Activated CD4-positive, alpha-beta T cell treated with anti-CD3 and anti-CD28 coated beads, Interleukin-2, amount 50 U/mL, for 1 hour (primary cell): ENCODE measurements around the gene TCFL5.

Experiments used
- DNase-seq: peaks from one replicate; pipeline ENCODE4 v3.0.0-alpha.2; 2020

The TCFL5 gene

DNA sequence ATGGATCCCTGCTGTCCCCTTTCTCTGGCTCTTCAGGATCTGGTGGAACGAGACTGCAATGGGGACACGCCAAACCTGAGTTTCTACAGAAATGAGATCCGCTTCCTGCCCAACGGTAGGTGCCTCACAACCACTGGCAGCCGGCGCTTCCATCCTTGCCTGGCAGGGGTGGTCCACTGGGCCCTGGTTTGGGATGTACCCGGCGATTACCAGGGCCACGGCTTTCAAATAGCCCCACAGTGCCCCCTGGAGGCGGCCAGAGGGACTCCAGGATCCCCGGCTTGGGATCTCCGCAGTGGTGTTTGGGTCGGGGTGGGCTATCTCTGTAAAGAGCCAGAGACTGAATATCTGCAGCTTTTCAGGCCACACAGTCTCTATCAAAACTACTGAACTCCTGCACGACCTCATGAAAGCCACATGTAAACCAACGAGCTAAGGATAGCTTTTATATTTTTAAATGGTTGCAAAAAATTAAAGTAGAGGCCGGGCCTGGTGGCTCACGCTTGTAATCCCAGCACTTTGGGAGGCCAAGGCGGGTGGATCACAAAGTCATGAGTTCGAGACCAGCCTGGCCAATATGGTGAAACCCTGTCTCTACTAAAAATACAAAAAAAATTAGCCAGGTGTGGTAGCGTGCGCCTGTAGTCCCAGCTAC lies 53.3 kb downstream of the TCFL5 start:
- peak; percentile 78 for DNase-seq

DNA sequence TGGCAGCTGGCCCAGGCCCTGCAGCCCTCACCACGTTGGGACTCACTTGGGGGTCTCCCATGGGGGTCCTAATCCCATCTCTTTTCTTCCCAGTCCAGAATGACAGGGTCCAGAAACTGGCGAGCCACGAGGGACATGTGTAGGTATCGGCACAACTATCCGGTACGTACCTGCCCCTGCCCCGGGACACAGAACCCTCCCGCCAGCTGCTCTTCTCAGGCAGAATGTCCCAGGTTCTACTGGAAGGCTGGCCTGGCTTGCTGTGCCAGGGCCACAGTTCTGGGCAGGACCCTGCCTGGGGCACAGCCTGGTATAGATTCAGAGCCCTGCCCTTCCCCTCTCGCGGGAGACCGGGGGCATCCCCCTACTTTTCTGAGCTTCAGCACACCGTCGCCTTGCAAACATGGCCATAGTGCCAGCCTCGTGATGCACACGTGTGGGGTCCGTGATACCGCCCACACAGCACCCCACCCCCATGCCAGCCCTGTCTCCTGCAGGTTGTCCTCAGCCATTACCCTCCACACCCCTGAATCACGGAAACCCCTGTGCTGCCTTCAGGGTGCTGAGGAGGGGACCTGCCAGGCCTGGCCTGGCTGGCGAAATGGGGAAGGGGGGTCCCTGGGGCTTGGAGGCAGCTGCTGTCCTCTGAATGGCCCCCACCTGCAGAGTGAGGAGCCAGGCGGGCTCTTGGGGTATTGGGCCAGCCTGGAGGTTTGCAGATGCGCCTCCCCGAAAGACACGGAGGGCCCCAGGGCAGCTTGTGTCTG lies 54.0 kb downstream of the TCFL5 start:
- no peak for DNase-seq

DNA sequence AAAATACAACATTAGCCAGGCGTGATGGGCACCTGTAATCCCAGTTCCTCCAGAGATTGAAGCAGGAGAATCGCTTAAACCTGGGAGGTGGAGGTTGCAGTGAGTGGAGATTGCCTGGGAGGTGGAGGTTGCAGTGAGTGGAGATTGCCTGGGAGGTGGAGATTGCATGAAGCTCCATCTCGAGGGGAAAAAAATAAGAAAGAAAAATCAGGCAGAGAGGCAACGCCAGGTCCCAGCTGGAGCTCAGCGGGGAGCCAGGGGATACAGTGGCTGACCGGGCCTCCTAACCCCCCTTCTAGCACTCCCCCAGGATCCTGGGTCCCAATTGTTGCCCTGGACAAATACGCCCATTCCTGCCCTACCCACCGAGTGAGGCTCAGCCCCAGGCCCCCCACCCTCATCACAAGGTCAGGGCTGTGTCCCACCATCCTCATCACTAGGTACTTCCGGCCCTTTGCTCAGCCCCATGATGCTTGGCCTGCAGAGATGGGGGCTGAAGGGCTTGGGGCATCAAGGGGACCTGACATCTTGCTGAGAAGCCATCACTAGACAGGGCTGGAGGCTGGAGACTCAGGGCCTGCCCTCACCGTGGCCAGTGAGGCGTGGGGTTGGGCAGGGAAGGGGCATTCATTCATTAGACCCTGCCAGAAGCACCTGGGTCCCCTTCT lies 55.1 kb downstream of the TCFL5 start:
- DNase-seq, result no peak

DNA sequence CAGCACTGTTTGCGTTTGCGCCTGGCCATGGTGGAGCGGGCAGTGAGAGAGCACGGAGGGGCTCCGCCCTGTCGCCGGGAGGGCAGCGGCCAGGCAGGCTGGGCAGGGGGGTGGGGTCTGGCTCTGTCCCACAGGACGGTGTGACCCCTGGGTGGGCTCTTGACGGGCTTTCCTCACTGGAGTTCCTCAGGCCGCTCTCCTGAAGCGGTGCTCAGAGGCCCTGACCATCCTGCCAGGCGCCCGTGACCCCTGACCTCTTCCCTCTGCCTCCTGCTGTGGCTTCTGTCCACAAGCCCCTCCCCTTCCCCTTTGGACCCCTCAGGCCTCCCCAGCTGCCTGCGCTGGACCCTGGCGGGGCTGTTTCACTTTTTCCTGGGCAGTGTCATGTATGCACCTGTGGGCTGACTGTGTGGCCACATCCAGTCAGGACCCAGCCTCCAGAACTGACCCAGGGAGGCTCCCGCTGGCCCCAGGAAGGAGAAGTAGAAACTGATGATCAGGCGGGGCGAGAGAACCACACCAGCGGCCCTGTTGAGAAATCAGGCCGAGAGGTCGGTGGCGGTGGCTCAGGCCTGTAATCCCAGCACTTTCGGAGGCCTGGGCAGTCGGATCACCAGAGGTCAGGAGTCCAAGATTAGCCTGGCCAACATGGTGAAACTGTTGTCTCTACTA lies 55.8 kb downstream of the TCFL5 start:
- no peak for DNase-seq

DNA sequence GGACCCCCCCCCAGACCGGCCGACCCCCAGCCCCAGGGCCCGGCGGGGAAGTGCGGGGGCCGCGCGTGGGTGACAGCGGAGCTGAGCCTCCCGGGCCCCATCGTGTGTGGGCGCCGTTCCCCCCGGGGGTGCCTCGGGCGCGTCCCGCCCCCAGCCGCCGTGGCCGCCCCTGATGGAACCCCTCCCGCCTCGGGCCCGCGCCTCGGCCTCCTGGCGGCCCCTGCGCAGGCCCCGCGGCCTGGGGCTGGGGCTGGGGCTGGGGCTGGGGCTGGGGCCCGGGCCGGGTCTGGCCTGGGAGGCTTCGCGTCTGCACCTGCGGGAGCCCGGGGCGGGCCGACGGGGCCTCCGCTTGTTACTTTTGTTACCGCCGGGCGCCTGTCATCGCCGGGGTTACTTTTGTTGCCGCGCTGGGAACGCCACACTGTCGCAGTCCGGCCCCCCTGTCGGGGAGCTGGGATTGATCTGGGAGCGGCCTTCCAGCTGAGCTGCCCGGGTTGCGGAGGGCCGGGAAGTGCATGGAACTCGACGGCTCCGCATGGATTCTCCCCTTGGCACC lies 56.4 kb downstream of the TCFL5 start:
- DNase-seq, result no peak

DNA sequence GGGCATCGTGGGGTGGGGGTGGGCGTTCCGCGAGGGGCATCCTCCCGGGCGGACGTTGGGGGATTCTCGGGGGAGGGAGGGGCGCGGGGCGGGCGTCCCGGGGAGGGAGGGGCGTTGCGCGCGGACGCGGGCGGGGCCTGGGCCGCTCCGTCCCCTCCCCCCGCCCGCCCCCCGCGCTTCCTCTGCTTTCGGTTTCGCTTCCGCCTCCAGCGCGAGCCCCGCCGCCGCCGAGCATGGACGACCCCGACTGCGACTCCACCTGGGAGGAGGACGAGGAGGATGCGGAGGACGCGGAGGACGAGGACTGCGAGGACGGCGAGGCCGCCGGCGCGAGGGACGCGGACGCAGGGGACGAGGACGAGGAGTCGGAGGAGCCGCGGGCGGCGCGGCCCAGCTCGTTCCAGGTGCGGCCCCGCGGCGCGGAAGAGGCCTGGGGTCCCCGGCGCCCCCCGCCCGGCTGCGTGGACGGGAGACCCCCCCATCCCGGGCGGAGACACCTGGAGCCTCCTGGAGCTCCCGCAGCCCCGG lies 56.9 kb downstream of the TCFL5 start, which contains the start of gene OGFR:
TSS of gene OGFR (plus strand) at position 209 of the 528 bp plus-strand sequence. CDS start at position 234, 25 bp downstream.
- DNase-seq, result peak; percentile 65

DNA sequence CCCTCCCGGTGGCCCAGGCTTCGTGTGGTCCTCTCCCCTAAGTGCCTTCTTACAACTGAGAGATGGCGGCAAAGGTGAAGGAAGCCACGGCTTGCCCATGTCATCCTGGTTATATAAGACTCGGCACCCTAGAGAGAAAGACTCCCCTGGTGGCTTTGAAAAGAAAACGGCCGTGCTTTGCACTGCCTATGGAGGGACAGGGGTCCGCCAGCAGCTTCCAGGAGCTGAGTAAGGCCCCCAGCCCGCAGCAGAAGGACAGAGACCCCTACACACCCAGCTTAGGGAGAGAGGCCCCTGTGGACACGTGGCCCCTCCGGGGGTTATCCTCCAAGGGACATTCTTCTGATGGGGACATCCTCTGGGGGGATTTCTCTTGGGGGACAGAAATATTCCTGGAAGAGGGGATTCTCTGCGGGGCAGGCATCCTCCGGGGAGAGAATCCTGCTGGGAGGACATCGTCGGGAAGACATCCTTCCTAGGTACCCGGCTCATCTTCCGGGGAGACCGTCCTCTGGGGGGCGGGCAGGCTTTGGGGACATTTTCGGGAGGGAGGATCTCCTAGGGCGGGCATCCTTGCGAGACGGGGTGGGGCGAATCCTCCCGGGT lies 57.5 kb downstream of the TCFL5 start:
- no peak for DNase-seq

DNA sequence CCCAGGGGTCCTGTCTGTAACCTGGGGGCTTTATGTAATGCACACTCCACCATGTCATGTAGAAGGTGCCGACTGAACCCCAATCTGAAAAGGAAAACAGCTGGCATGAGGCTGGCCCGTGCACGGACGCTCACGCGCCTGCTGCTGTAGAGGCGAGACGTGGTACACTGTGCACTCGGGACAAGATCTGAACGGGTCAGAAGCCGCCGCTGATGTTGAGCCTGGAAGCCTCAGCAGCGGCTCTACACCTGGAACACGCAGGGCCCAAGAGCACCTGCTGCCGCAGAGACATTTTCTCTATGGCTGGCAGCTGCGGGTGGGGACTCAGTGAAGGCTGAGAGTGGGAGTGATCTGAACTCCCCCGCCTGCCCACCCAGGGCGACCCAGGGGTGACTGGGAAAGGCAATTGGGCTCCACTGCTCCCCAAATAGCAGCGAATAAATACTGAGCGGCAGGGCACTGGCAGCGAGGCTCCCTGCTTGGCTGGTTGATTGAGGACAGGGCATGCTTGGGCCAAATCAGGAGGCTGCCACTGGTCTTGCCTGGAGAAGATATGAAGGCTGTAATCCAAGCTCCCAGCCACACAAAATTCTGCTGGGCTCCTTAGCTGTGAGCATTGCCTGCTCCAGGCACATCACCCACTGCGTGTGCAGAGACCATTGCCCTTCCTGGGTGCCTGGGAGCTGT lies 59.5 kb downstream of the TCFL5 start:
- DNase-seq, result no peak

DNA sequence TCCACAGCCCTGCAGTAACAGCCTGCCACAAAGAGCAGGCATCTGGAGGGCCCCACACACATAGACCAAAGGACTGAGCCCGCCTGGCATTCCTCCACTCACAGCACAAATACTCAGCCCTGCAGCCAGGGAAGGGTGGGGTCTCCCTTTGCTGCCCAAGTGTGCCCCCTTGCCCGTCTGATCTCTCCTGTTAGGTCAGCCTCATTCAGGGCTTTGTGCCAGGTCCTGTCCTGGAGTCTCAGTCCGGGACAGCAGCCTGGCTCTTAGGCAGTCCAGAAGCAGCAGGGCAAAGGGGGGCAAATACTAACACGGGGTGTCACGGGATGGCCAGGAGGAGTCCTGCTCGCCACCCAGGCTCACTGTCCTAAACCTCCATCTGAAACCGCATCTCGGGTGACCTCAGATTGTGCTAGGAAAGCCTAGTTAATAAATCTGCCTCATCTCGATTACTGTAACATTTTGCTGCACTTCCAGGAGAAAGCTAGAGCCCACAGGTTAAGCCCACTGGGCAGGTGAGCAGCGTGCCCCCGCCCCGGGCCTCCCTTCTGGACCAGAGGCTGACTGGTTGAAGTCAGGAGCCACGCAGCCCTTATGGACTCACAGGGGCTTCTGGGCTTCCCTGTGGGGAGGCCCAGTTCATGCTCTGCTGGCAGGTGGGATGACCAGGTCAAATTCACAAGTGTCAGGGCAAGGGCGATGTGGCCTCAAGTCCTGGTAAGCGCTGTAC lies 60.2 kb downstream of the TCFL5 start:
- DNase-seq, result no peak

DNA sequence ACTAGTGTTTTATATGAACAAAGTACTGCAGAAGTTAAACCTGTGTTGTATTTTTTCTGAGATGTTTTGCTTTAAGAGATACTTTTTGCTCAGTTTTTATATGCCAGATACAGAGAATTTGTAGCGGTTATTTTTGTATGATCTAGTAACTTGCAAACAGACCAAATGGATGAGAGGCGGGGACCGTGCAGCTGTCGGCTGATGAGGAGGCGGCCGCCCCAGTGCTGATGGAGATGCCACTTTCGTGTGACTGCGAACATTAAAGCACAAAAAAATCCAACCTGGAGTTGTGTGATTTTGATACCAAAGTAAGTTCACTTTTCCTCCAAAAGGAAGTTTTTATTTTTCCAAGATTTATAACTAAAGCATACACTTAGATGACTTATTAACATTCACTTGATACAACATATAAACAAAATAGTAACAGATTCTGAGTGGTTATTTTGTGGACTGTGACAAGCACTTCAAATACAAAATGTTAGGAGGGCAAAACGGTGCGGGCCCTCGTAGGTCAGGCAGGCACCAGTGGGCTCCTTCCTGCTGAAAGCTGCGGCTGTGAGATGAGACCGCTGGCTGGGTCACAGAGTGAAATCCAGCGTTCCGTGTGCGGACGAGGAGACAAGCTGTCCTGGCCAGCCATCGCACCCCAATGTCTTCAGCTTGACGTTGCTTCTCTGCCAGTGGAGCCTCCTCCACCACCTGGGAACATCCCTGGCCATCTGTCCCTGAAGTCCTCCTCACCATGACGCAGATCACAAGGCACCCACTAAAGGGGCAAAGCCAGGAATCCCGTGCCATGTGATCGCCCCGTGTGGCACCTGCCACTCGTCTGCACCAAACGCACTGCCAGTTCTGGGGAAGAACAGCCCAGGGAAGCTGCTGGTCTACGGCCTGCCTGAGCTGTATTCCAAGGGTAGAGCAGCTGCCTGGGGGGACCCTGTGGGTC lies 61.0 kb downstream of the TCFL5 start:
- no peak for DNase-seq

DNA sequence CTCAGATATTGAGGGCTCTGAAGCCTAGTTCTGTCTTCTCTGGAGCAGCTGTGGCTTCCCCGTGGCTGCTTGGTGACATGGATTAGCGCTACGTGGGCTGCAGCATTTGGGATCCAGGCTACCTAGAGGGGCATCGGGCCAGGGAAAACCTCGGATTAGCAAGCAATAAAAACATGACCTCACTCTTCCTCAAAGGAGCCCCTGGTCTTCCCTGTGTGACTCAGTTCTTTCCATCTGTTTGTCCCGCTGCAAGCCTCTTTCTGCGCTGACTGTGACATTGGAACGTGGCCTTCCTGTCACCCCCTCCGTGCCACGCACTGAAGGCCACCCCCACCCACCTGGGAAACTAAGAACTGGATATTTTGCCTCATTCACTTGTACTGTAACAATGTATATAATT lies 61.7 kb downstream of the TCFL5 start:
- DNase-seq, result no peak

DNA sequence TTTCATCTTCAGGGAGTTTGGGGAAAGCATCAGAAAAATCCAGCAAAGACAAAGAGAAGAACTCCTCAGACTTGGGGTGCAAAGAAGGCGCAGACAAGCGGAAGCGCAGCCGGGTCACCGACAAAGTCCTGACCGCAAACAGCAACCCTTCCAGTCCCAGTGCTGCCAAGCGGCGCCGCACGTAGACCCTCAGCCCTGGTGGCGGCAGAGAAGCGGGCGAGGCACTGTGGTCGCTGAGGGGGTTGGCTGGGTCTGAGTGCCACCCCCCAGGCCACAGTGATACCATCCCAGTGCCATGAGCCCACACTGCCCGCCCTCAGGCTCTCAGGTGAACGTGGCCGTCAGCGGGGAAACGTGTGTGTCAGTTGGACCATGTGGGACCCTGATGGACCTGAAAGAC lies 62.2 kb downstream of the TCFL5 start:
- DNase-seq, result no peak

DNA sequence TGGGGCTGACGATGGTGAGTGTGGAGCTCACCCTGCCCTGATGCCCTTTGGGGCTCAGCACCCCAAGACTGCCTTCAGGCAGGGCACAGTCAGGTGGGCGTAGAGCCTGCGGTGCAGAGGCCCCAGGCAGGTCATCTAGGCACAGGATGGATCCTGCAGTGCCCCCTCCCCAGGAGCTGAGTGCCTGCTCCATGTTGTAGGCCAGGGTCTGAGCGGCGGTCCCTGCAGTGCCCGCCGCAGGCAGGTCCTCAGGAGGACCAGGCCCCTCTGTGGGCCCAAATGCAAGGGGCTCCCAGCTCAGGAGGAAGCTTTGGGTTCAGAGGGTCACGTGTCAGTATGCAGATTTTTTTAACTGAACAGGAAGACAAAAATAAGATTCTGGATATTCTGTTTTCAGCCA lies 62.6 kb downstream of the TCFL5 start:
- no peak for DNase-seq

DNA sequence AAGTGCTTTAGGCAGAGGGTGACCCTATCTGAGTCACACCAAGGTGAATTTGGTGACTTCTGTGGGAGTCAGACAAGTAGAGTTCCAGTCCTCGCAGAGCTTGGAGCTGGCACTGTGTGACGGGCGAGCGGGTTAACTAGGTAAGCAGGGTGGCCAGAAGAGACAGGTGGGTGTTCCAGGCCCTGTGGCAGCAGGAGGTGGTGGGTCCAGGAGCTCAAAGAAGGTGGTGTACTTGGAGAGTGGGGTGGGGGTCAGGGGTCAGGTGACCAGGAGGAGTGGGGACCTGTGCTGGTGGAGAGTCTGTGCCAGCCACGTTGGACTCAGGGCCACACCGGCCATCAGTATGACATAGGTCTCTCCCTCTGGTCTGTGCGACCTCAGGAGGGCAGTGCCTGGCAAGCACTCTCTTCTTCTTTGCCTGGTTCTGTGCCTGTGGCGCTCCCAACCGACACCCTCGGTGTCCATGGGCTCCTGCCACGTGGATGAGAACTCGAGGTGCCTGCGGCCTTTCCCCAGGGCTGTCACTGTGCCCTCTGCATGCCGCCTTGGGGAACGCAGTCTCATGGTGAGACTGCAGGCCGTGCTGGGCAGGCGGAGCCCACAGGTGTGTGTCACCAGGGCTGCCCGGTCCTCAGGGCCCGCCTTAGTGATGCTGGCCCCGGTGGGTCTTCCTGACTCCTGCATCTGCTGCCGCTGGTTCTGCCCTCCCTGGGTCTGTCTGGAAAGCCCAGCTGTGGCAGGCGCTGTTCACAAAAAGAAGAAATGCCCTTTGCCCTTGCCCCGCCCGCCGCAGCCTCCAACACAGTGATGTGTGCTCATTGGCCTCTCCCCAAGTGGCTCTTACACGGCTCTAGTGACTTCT lies 63.7 kb downstream of the TCFL5 start:
- DNase-seq, result no peak

DNA sequence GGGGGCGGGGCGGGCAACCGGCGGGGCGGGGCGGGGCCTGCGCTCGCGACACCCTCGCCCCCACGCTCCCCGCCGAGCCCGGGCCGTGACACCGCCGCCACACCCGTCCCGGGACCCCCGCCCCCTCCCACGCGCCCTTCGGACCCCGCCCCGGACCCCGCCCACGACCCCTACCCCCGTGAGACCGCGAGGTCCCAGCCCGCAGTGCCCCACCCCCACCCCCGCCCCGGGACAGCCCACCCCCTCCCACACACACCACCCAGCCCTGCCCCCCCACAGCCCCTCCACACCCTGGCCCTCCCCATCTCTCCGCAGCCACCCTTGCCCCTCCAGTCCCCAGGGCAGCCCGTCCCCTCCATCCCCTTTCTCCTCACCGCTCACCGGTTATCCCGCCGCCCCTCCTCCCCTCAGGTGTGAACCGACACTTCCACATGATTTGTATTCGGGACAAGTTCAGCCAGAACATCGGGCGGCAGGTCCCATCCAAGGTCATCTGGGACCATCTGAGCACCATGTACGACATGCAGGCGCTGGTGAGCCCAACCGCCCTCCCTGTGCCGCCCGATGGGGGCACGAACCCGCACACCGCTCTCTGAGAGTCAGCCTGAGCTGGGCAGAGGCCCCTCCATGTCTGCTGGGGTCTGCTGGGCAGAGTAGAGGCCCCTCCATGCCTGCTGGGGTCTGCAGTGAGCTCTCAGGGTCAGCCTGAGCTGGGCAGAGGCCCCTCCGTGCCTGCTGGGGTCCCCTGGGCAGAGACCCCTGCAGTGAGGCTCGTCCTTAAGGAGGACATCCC lies 64.7 kb downstream of the TCFL5 start:
- no peak for DNase-seq

DNA sequence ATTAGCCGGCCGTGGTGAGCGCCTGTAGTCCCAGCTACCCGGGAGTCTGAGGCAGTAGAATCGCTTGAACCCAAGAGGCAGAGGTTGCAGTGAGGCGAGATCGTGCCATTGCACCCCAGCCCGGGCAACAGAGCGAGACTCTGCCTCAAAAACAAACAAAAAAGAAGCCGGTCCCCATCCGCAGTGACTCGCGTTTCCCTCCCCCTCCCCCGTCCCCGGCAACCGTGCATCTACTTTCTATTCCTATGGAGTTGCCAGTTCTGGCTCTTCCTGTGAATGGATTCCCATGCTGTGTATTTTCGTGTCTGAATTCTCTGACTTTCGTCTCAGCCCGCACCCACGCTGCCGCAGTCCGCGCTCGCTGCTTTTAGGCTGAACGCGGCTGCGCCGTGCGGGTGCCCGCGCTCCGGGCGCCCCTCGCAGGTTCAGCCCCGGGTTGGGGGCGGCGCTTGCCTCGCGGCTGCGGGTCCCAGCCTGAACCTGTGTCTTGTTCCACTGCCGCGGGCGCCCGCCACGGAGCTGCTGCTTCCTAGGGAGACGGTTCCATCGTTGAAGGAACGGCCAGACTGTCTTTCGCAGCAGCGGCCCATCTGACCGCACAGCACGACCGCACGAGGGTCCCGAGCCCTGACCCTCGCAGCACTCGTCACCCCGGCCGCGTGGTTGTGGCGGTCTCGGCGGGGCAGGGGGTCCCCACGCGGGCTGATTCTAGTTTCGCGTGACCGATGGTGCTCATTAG lies 66.4 kb downstream of the TCFL5 start:
- DNase-seq, result peak; percentile 58
